Progenitor cell of endocrine pancreas (in vitro differentiated cells): ENCODE data around the gene HLA-DQB2. TPM values are rescaled to one million over a fixed set of nuclear protein-coding genes. Genes with fewer than 3 reads are reported as not detected.
"Not testable (repeated sequence)": the region's sequence is repeated elsewhere in the genome, so short reads cannot be mapped to it uniquely, and the experiment has no call there.

Source experiments
- DNase-seq: peaks from one replicate; pipeline ENCODE4 v3.0.0; 2021; ENCODE audit warnings: low spot score; ENCODE audit not compliant: unreplicated experiment
- H3K27ac Mint-ChIP-seq: 2 replicates; pipeline ENCODE4 v1.8.0; 2021; ENCODE audit warnings: mild to moderate bottlenecking, moderate library complexity, mixed read lengths
- H3K27me3 Mint-ChIP-seq: 2 replicates; pipeline ENCODE4 v1.8.0; 2021; ENCODE audit warnings: mixed read lengths
- H3K36me3 Mint-ChIP-seq: 2 replicates; pipeline ENCODE4 v1.8.0; 2022; ENCODE audit warnings: mixed read lengths; ENCODE audit not compliant: insufficient read depth
- H3K4me1 Mint-ChIP-seq: 2 replicates; pipeline ENCODE4 v1.8.0; 2021; ENCODE audit warnings: low read depth, mixed read lengths
- H3K4me3 Mint-ChIP-seq: 2 replicates; pipeline ENCODE4 v1.8.0; 2021; ENCODE audit warnings: low read depth, mild to moderate bottlenecking, moderate library complexity, mixed read lengths
- H3K9me3 Mint-ChIP-seq: 2 replicates; pipeline ENCODE4 v1.8.0; 2021; ENCODE audit warnings: low read depth, mixed read lengths
- CTCF ChIP-seq: fragments of 200-600 bp; sonication (generic); IDR thresholded peaks from one replicate; pipeline ENCODE4 v1.5.0; 2021; ENCODE audit warnings: antibody characterized with exemption, mild to moderate bottlenecking; ENCODE audit not compliant: unreplicated experiment
- total RNA-seq: library from RNA; stranded (reverse); gene quantifications from 2 replicates; pipeline ENCODE4 v1.2.1, GENCODE V29; 2021

Gene HLA-DQB2
- total RNA-seq, 1 donor from 2014 or later: not detected

GRCh38 chr6:32764048-32764447 lies 716 bp upstream of the HLA-DQB2 start:
- Mint-ChIP-seq H3K4me3 (no peak overlapping the region), H3K27ac (no peak overlapping the region), H3K9me3 (no peaks in the 10 kb centered on the region), H3K4me1 (no peaks in the 10 kb centered on the region), H3K36me3 (no peaks in the 10 kb centered on the region), H3K27me3 (peaks cover 22% of the 10 kb centered on the region)
- no peak for DNase-seq
- no peak for TF ChIP-seq CTCF

- no peak for TF ChIP-seq CTCF
- DNase-seq: no peak
- H3K27me3 Mint-ChIP-seq: peaks cover 20% of the 10 kb centered on the region
- no peak overlapping the region for H3K27ac Mint-ChIP-seq
- no peaks in the 10 kb centered on the region for H3K4me1 Mint-ChIP-seq
- H3K9me3 Mint-ChIP-seq: no peaks in the 10 kb centered on the region
- no peaks in the 10 kb centered on the region for H3K36me3 Mint-ChIP-seq
- no peak overlapping the region for H3K4me3 Mint-ChIP-seq
Measured at GRCh38 chr6:32761548-32761947, 1.8 kb downstream of the HLA-DQB2 start.

GRCh38 chr6:32761072-32761471 lies 2.3 kb downstream of the HLA-DQB2 start:
- no peaks in the 10 kb centered on the region for H3K4me1 Mint-ChIP-seq
- TF ChIP-seq CTCF: no peak
- peaks cover 21% of the 10 kb centered on the region for H3K27me3 Mint-ChIP-seq
- no peaks in the 10 kb centered on the region for H3K9me3 Mint-ChIP-seq
- DNase-seq: no peak
- no peaks in the 10 kb centered on the region for H3K36me3 Mint-ChIP-seq
- no peak overlapping the region for H3K4me3 Mint-ChIP-seq
- no peak overlapping the region for H3K27ac Mint-ChIP-seq

GRCh38 chr6:32759669-32760068 lies 3.7 kb downstream of the HLA-DQB2 start:
- Mint-ChIP-seq H3K36me3 (no peaks in the 10 kb centered on the region), H3K4me3 (no peak overlapping the region), H3K27ac (no peak overlapping the region), H3K4me1 (no peaks in the 10 kb centered on the region), H3K9me3 (no peaks in the 10 kb centered on the region), H3K27me3 (peaks cover 30% of the 10 kb centered on the region)
- no peak for TF ChIP-seq CTCF
- DNase-seq: no peak

GRCh38 chr6:32752580-32752979 lies 10.8 kb downstream of the HLA-DQB2 start:
- TF ChIP-seq CTCF: no peak
- H3K27ac Mint-ChIP-seq: no peak overlapping the region
- H3K27me3 Mint-ChIP-seq: peaks cover 21% of the 10 kb centered on the region

GRCh38 chr6:32745649-32746048 lies 17.7 kb downstream of the HLA-DQB2 start:
- not testable (repeated sequence) for DNase-seq, H3K4me1 Mint-ChIP-seq, H3K4me3 Mint-ChIP-seq, H3K9me3 Mint-ChIP-seq, H3K36me3 Mint-ChIP-seq, H3K27ac Mint-ChIP-seq, H3K27me3 Mint-ChIP-seq

More at GRCh38 chr6:32752580-32752979, 10.8 kb downstream of the HLA-DQB2 start:
- DNase-seq: no peak
- Mint-ChIP-seq H3K9me3 (no peaks in the 10 kb centered on the region), H3K4me1 (no peaks in the 10 kb centered on the region), H3K36me3 (no peaks in the 10 kb centered on the region), H3K4me3 (no peak overlapping the region)
